Measurements from ENCODE around the gene ANK2.

DNA sequence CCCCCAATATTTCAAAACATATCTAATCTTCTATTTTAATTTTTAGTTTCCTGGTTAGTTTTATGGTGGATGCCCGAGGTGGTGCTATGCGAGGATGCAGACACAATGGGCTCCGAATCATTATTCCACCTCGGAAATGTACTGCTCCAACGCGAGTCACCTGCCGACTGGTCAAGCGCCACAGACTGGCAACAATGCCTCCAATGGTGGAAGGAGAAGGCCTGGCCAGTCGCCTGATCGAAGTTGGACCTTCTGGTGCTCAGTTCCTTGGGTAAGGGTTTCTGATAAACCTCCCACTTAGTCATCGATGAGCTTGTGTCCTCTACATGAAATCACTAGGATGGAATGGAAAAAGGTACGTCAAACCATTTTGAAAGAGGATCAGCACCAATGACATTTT is 280.7 kb downstream of the ANK2 start:
- TF ChIP-seq CTCF (IDR thresholded peaks at IDR 0.05; ENCODE audit: insufficient read depth, low read length) (no peak), POLR2AphosphoS5 (IDR thresholded peaks at IDR 0.05; ENCODE audit: low read depth) (no peak), SPI1 (IDR thresholded peaks at IDR 0.05; ENCODE audit: borderline replicate concordance, low read depth) (no peak)
- TF ChIP-seq, protein P1, sequence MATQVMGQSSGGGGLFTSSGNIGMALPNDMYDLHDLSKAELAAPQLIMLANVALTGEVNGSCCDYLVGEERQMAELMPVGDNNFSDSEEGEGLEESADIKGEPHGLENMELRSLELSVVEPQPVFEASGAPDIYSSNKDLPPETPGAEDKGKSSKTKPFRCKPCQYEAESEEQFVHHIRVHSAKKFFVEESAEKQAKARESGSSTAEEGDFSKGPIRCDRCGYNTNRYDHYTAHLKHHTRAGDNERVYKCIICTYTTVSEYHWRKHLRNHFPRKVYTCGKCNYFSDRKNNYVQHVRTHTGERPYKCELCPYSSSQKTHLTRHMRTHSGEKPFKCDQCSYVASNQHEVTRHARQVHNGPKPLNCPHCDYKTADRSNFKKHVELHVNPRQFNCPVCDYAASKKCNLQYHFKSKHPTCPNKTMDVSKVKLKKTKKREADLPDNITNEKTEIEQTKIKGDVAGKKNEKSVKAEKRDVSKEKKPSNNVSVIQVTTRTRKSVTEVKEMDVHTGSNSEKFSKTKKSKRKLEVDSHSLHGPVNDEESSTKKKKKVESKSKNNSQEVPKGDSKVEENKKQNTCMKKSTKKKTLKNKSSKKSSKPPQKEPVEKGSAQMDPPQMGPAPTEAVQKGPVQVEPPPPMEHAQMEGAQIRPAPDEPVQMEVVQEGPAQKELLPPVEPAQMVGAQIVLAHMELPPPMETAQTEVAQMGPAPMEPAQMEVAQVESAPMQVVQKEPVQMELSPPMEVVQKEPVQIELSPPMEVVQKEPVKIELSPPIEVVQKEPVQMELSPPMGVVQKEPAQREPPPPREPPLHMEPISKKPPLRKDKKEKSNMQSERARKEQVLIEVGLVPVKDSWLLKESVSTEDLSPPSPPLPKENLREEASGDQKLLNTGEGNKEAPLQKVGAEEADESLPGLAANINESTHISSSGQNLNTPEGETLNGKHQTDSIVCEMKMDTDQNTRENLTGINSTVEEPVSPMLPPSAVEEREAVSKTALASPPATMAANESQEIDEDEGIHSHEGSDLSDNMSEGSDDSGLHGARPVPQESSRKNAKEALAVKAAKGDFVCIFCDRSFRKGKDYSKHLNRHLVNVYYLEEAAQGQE (IDR thresholded peaks at IDR 0.05; ENCODE audit: insufficient replicate concordance, low read depth): no peak
